GM12892 (cell line): Measurements from ENCODE around the gene LMX1B.

Source experiments
- POLR2A ChIP-seq: IDR thresholded peaks from 2 replicates; pipeline ENCODE4 v1.6.1; 2011; ENCODE audit warnings: low read depth, low read length, control low read depth
- POLR2AphosphoS5 ChIP-seq: IDR thresholded peaks from 2 replicates; pipeline ENCODE4 v1.6.1; 2011; ENCODE audit warnings: low read depth, low read length, control low read depth
- TAF1 ChIP-seq: IDR thresholded peaks from 2 replicates; pipeline ENCODE4 v1.6.1; 2011; ENCODE audit warnings: low read depth, mild to moderate bottlenecking, control low read depth, low read length, borderline replicate concordance

DNA sequence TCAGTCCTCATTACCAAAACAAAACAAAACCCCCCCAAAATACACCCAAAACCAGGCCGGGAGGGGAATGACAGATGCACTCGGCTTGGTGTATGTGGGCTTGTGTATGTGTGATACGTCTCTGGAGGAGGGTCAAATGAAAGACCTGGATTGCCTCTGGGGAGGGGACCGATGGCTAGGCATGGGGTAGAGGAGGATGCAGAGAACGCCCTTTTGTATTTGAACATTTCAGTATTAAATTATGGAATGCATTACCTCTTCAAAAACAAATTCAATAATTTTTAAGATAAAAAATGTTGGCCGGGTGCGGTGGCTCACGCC lies 61.4 kb downstream of the LMX1B start:
- no peak for TF ChIP-seq POLR2A
- TF ChIP-seq POLR2AphosphoS5: no peak
- no peak for TF ChIP-seq TAF1
